PC-3 (cell line): ENCODE data around the gene LKAAEAR1. TPM values are rescaled to one million over a fixed set of nuclear protein-coding genes. Genes with fewer than 3 reads are reported as not detected.
"Not testable (repeated sequence)": the region's sequence is repeated elsewhere in the genome, so short reads cannot be mapped to it uniquely, and the experiment has no call there.

ENCODE experiments used
- ATAC-seq: fragments of 200-7000 bp; cut with Tn5 transposase; 2 replicates; pipeline ENCODE4 v1.9.1; 2020; ENCODE audit warnings: mild to moderate bottlenecking, moderate library complexity
- BruUV-seq: library from RNA; stranded (reverse); fragments of 400-500 nt; replicated peaks from 2 replicates; lab custom pipeline; 2021; lab: Mats Ljungman, UMichigan
- CTCF ChIA-PET: fragments of 300-600 bp; sonication (Branson Sonifier 250); formaldehyde crosslinking; loops from one replicate; lab custom pipeline; 2022; ENCODE audit warnings: antibody characterized with exemption; lab: Charles Lee
- POLR2A ChIA-PET: fragments of 300-600 bp; sonication (Branson Sonifier 250); formaldehyde crosslinking; loops from one replicate; lab custom pipeline; 2022; ENCODE audit warnings: antibody characterized with exemption; ENCODE audit not compliant: unreplicated experiment; lab: Charles Lee
- DNase-seq: peaks from one replicate; pipeline ENCODE4 v3.0.0-alpha.2; 2015
- H2AFZ ChIP-seq: fragments of 300-600 bp; sonication (generic); 2 replicates; pipeline ENCODE4 v1.6.0; 2016; ENCODE audit warnings: antibody characterized with exemption, low read length
- H3F3A ChIP-seq: fragments of 300-600 bp; sonication (generic); one replicate; pipeline ENCODE4 v1.6.0; 2017; ENCODE audit warnings: antibody characterized with exemption, low read length, control low read depth, mild to moderate bottlenecking; ENCODE audit not compliant: unreplicated experiment
- H3K27ac ChIP-seq: fragments of 300-600 bp; sonication (generic); 2 replicates; pipeline ENCODE4 v1.5.1; 2016; ENCODE audit warnings: mild to moderate bottlenecking, low read length
- H3K27me3 ChIP-seq: fragments of 300-600 bp; sonication (generic); 2 replicates; pipeline ENCODE4 v1.6.1; 2016; ENCODE audit warnings: low read length, mixed read lengths
- H3K36me3 ChIP-seq: fragments of 300-600 bp; sonication (generic); 2 replicates; pipeline ENCODE4 v1.6.1; 2016; ENCODE audit warnings: low read depth, mixed run types, low read length, mixed read lengths
- H3K4me1 ChIP-seq: fragments of 300-600 bp; sonication (generic); 2 replicates; pipeline ENCODE4 v1.5.1; 2016; ENCODE audit warnings: low read length; ENCODE audit not compliant: insufficient read depth
- H3K4me2 ChIP-seq: fragments of 300-600 bp; sonication (generic); 2 replicates; pipeline ENCODE4 v1.6.0; 2016; ENCODE audit warnings: low read length
- H3K4me3 ChIP-seq: fragments of 300-600 bp; sonication (generic); 2 replicates; pipeline ENCODE4 v1.5.1; 2016; ENCODE audit warnings: mild to moderate bottlenecking, low read length, mixed read lengths
- H3K79me2 ChIP-seq: fragments of 300-600 bp; sonication (generic); 2 replicates; pipeline ENCODE4 v1.6.1; 2017; ENCODE audit warnings: low read length, mixed read lengths
- H3K9ac ChIP-seq: fragments of 300-600 bp; sonication (generic); 2 replicates; pipeline ENCODE4 v1.6.0; 2016; ENCODE audit warnings: mild to moderate bottlenecking, low read length
- H3K9me2 ChIP-seq: fragments of 300-600 bp; sonication (generic); replicated peaks from 2 replicates; pipeline ENCODE4 v1.6.1; 2016; ENCODE audit warnings: mixed run types, low read length, mixed read lengths
- H3K9me3 ChIP-seq: fragments of 300-600 bp; sonication (generic); 2 replicates; pipeline ENCODE4 v1.6.1; 2016; ENCODE audit warnings: low read length, mixed read lengths
- H4K20me1 ChIP-seq: fragments of 300-600 bp; sonication (generic); 2 replicates; pipeline ENCODE4 v1.6.1; 2016; ENCODE audit warnings: low read length, mixed read lengths
- CTCF ChIP-seq: fragments of 300-600 bp; sonication (generic); conservative IDR thresholded peaks from 2 replicates; pipeline ENCODE4 v1.5.1; 2017; ENCODE audit warnings: antibody characterized with exemption, low read depth, mild to moderate bottlenecking, low read length
- EZH2 ChIP-seq: fragments of 300-600 bp; sonication (generic); IDR thresholded peaks from one replicate; pipeline ENCODE4 v1.6.1; 2017; ENCODE audit warnings: antibody characterized with exemption, mild to moderate bottlenecking, low read length; ENCODE audit not compliant: unreplicated experiment
- EZH2phosphoT487 ChIP-seq: fragments of 300-600 bp; sonication (generic); IDR thresholded peaks from 2 replicates; pipeline ENCODE4 v1.6.1; 2018; ENCODE audit warnings: mild to moderate bottlenecking, antibody characterized with exemption, low read length, borderline replicate concordance
- intact Hi-C: fragments of 100-400 bp; cut with micrococcal nuclease; formaldehyde crosslinking; loops from 2 replicates; pipeline ENCODE4 v1.9.0; 2023
- total RNA-seq: library from RNA; depleted of rRNA; stranded (reverse); fragments of >200 nt; gene quantifications from 2 replicates; pipeline ENCODE4 v1.2.3, GENCODE V29; 2014

LKAAEAR1 gene
- total RNA-seq, 1 experiment from 2014 or later, result 1.1 TPM

GRCh38 chr20:64130876-64131275 is 46.7 kb upstream of the LKAAEAR1 start:
- H3K79me2 ChIP-seq, result no peaks in the 10 kb centered on the region
- no peaks in the 10 kb centered on the region for H3K9me3 ChIP-seq
- H3K4me2 ChIP-seq, result no peak overlapping the region
- H3K36me3 ChIP-seq, result no peaks in the 10 kb centered on the region
- BruUV-seq, result no TSS peak
- no peaks in the 10 kb centered on the region for H3F3A ChIP-seq
- TF ChIP-seq EZH2 (no peak), EZH2phosphoT487 (no peak), CTCF (no peak)
- H3K27me3 ChIP-seq, result peaks cover 19% of the 10 kb centered on the region
- intact Hi-C loops, result no loop called here
- no peak for DNase-seq
- no peaks in the 10 kb centered on the region for H3K4me1 ChIP-seq
- H2AFZ ChIP-seq, result no peak overlapping the region
- ATAC-seq, result no peak
- CTCF ChIA-PET, result interaction anchor here (1.0 kb wide), 1 partner anchor 47 kb away, joined by 6 read pairs; no protein-coding TSS in a partner anchor
- POLR2A ChIA-PET, result no interaction called here
- no peaks in the 10 kb centered on the region for H4K20me1 ChIP-seq
- H3K9ac ChIP-seq, result no peak overlapping the region
- no peak overlapping the region for H3K4me3 ChIP-seq
- no peak overlapping the region for H3K27ac ChIP-seq
- no peaks in the 10 kb centered on the region for H3K9me2 ChIP-seq

GRCh38 chr20:64130271-64130670 is 46.1 kb upstream of the LKAAEAR1 start:
- H3K4me2 ChIP-seq, result no peak overlapping the region
- no TSS peak for BruUV-seq
- no peak overlapping the region for H3K4me3 ChIP-seq
- H3K9ac ChIP-seq, result no peak overlapping the region
- no peaks in the 10 kb centered on the region for H3K4me1 ChIP-seq
- intact Hi-C loops, result no loop called here
- no peak overlapping the region for H3K27ac ChIP-seq
- H3F3A ChIP-seq, result no peaks in the 10 kb centered on the region
- H2AFZ ChIP-seq, result no peak overlapping the region
- DNase-seq (no peak), ATAC-seq (no peak)
- no peaks in the 10 kb centered on the region for H4K20me1 ChIP-seq
- peaks cover 19% of the 10 kb centered on the region for H3K27me3 ChIP-seq
- H3K36me3 ChIP-seq, result no peaks in the 10 kb centered on the region
- TF ChIP-seq CTCF, result no peak
- TF ChIP-seq EZH2, result no peak
- TF ChIP-seq EZH2phosphoT487, result no peak
- H3K9me3 ChIP-seq, result no peaks in the 10 kb centered on the region
- H3K9me2 ChIP-seq, result no peaks in the 10 kb centered on the region
- ChIA-PET CTCF (no interaction called here), POLR2A (no interaction called here)
- H3K79me2 ChIP-seq, result no peaks in the 10 kb centered on the region

- no peak overlapping the region for H3K4me3 ChIP-seq
- BruUV-seq, result no TSS peak
- H3F3A ChIP-seq, result no peaks in the 10 kb centered on the region
- POLR2A ChIA-PET, result no interaction called here
- ATAC-seq, result no peak
- no peak overlapping the region for H3K9ac ChIP-seq
- peaks cover 22% of the 10 kb centered on the region for H3K27me3 ChIP-seq
- no peak for DNase-seq
- no peak overlapping the region for H3K27ac ChIP-seq
- CTCF ChIA-PET, result no interaction called here
- no peaks in the 10 kb centered on the region for H3K4me1 ChIP-seq
- no peaks in the 10 kb centered on the region for H3K9me2 ChIP-seq
- H4K20me1 ChIP-seq, result no peaks in the 10 kb centered on the region
- no peaks in the 10 kb centered on the region for H3K36me3 ChIP-seq
- H3K4me2 ChIP-seq, result no peak overlapping the region
- H3K9me3 ChIP-seq, result no peaks in the 10 kb centered on the region
- intact Hi-C loops, result no loop called here
- no peak overlapping the region for H2AFZ ChIP-seq
- TF ChIP-seq CTCF (no peak), EZH2 (no peak), EZH2phosphoT487 (no peak)
- H3K79me2 ChIP-seq, result no peaks in the 10 kb centered on the region
These were observed 45.1 kb upstream of the LKAAEAR1 start for GRCh38 chr20:64129146-64129782.

GRCh38 chr20:64123517-64123916 is 39.3 kb upstream of the LKAAEAR1 start:
- H3K9me3 ChIP-seq, H3F3A ChIP-seq, H3K4me1 ChIP-seq, DNase-seq, ATAC-seq, H3K36me3 ChIP-seq, H3K79me2 ChIP-seq, H3K4me3 ChIP-seq, H3K9me2 ChIP-seq, H3K4me2 ChIP-seq, POLR2A ChIA-PET, H4K20me1 ChIP-seq, H3K27ac ChIP-seq, CTCF ChIA-PET, H2AFZ ChIP-seq, BruUV-seq, H3K9ac ChIP-seq, intact Hi-C loops: not testable (repeated sequence)
- peaks cover 27% of the 10 kb centered on the region for H3K27me3 ChIP-seq
